Type B pancreatic cell (in vitro differentiated cells): ENCODE measurements around the gene GRK5. TPM values are rescaled to one million over a fixed set of nuclear protein-coding genes. Genes with fewer than 3 reads are reported as not detected.

Experiments used
- DNase-seq: peaks from one replicate; pipeline ENCODE4 v3.0.0; 2021; ENCODE audit warnings: mixed read lengths; ENCODE audit not compliant: unreplicated experiment; ENCODE audit errors: extremely low spot score
- H3K27ac Mint-ChIP-seq: 2 replicates; pipeline ENCODE4 v1.8.0; 2021; ENCODE audit warnings: mild to moderate bottlenecking, mixed read lengths
- H3K27me3 Mint-ChIP-seq: 2 replicates; pipeline ENCODE4 v1.8.0; 2021; ENCODE audit warnings: mixed read lengths
- H3K36me3 Mint-ChIP-seq: 2 replicates; pipeline ENCODE4 v1.8.0; 2021; ENCODE audit warnings: mixed read lengths
- H3K4me1 Mint-ChIP-seq: one replicate; pipeline ENCODE4 v1.8.0; 2021; ENCODE audit warnings: mixed read lengths; ENCODE audit not compliant: unreplicated experiment
- H3K4me3 Mint-ChIP-seq: 2 replicates; pipeline ENCODE4 v1.8.0; 2021; ENCODE audit warnings: mild to moderate bottlenecking, mixed read lengths
- H3K9me3 Mint-ChIP-seq: 2 replicates; pipeline ENCODE4 v1.8.0; 2021; ENCODE audit warnings: mixed read lengths
- CTCF ChIP-seq: fragments of 200-600 bp; sonication (generic); conservative IDR thresholded peaks from 2 replicates; pipeline ENCODE4 v1.5.0; 2021; ENCODE audit warnings: antibody characterized with exemption, mild to moderate bottlenecking
- total RNA-seq: library from RNA; stranded (reverse); gene quantifications from 2 replicates; pipeline ENCODE4 v1.2.1, GENCODE V29; 2021; ENCODE audit warnings: low replicate concordance

The GRK5 gene
- total RNA-seq, 1 donor from 2014 or later: 24.8 TPM

GRCh38 chr10:119298810-119299209 is 91.4 kb downstream of the GRK5 start:
- Mint-ChIP-seq H3K4me3 (no peak overlapping the region), H3K9me3 (no peaks in the 10 kb centered on the region), H3K4me1 (peaks cover 19% of the 10 kb centered on the region), H3K27ac (no peak overlapping the region), H3K27me3 (no peaks in the 10 kb centered on the region), H3K36me3 (peaks cover 10% of the 10 kb centered on the region)
- TF ChIP-seq CTCF: no peak
- no peak for DNase-seq

DNA sequence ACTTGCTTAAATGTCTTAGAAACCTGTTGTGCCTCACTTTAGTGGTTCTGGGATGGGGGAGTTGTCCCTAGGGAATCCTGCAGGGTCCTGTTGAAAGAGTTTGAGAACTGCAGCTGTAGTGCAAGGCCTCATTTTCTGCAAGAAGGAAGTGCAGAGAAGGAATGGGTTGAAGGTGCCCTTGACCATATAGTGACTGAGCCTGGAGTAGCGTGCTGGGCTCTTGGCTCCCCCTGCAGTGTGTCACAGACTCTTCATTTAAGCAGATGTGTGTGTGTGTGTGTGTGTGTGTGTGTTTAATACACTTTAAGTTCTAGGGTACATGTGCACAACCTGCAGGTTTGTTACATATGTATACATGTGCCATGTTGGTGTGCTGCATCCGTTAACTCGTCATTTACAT is 92.2 kb downstream of the GRK5 start:
- peaks cover 19% of the 10 kb centered on the region for H3K4me1 Mint-ChIP-seq
- DNase-seq: no peak
- H3K27ac Mint-ChIP-seq: no peak overlapping the region
- H3K4me3 Mint-ChIP-seq: no peak overlapping the region
- no peaks in the 10 kb centered on the region for H3K9me3 Mint-ChIP-seq
- TF ChIP-seq CTCF: no peak
- H3K36me3 Mint-ChIP-seq: peaks cover 10% of the 10 kb centered on the region
- no peaks in the 10 kb centered on the region for H3K27me3 Mint-ChIP-seq

- no peak for DNase-seq
Measured at GRCh38 chr10:119301397-119301796, 94.0 kb downstream of the GRK5 start.

DNA sequence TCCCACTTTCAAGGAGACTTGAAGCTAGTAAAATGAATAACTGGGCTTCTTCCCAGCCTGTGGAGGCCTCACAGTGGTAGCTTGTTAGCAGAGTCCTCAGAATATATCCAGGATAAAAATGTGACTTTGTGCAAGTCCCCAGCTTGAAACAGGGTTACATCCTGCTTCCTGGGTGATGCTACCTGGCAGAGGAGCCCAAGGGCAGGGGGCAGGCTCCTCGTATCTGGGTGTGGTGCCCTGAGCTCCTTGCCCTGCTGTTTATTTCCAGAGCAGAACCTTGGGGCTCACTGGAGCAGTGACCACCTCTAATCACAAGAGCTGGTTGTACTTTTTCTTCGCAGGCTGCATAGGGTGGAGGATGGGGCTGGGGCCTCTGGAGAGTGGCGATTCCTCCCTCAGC is 94.8 kb downstream of the GRK5 start:
- Mint-ChIP-seq H3K4me3 (no peak overlapping the region), H3K9me3 (no peaks in the 10 kb centered on the region), H3K36me3 (peaks cover 10% of the 10 kb centered on the region), H3K27ac (peak overlapping the region; percentile 31), H3K27me3 (no peaks in the 10 kb centered on the region), H3K4me1 (peaks cover 35% of the 10 kb centered on the region)
- TF ChIP-seq CTCF: no peak
- no peak for DNase-seq

More at GRCh38 chr10:119301397-119301796, 94.0 kb downstream of the GRK5 start:
- Mint-ChIP-seq H3K36me3 (peaks cover 10% of the 10 kb centered on the region), H3K4me1 (peaks cover 30% of the 10 kb centered on the region), H3K27ac (no peak overlapping the region), H3K9me3 (no peaks in the 10 kb centered on the region), H3K4me3 (no peak overlapping the region), H3K27me3 (no peaks in the 10 kb centered on the region)
- no peak for TF ChIP-seq CTCF

- Mint-ChIP-seq H3K9me3 (no peaks in the 10 kb centered on the region), H3K4me3 (no peak overlapping the region), H3K27me3 (no peaks in the 10 kb centered on the region), H3K27ac (peak overlapping the region; percentile 83), H3K4me1 (peaks cover 35% of the 10 kb centered on the region), H3K36me3 (peaks cover 6% of the 10 kb centered on the region)
- DNase-seq: no peak
- TF ChIP-seq CTCF: no peak
Measured at GRCh38 chr10:119302591-119303253, 95.4 kb downstream of the GRK5 start.
